ENCODE results near the gene B4GAT1. TPM values are rescaled to one million over a fixed set of nuclear protein-coding genes. Genes with fewer than 3 reads are reported as not detected.

B4GAT1 gene
- total and polyA plus RNA-seq, 8 donors = 3.5 to 22.3 (median 17.4) TPM

GRCh38 chr11:66297610-66298009, 49.8 kb downstream of the B4GAT1 start:
- Histone ChIP-seq H3K9me3 (no peaks in the 10 kb centered on the region), H3K27me3 (peaks cover 0 to 38% (median 5%) of the 10 kb centered on the region in 3 donors), H3K36me3 (no peaks in the 10 kb centered on the region), H3K27ac (no peak overlapping the region), H3K4me3 (no peak overlapping the region), H3K4me1 (peaks cover 0 to 7% (median 3%) of the 10 kb centered on the region in 4 donors)
- WGBS, 5 donors = 50 to 57% (median 56%) methylated on average over 8 of the region's 8 CpGs
- intact Hi-C loops (cut with DNase I; ENCODE audit: low total_unique reads) = no loop called here
- TF ChIP-seq, protein P1, sequence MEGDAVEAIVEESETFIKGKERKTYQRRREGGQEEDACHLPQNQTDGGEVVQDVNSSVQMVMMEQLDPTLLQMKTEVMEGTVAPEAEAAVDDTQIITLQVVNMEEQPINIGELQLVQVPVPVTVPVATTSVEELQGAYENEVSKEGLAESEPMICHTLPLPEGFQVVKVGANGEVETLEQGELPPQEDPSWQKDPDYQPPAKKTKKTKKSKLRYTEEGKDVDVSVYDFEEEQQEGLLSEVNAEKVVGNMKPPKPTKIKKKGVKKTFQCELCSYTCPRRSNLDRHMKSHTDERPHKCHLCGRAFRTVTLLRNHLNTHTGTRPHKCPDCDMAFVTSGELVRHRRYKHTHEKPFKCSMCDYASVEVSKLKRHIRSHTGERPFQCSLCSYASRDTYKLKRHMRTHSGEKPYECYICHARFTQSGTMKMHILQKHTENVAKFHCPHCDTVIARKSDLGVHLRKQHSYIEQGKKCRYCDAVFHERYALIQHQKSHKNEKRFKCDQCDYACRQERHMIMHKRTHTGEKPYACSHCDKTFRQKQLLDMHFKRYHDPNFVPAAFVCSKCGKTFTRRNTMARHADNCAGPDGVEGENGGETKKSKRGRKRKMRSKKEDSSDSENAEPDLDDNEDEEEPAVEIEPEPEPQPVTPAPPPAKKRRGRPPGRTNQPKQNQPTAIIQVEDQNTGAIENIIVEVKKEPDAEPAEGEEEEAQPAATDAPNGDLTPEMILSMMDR (IDR thresholded peaks at IDR 0.05) = no peak
- TF ChIP-seq POLR2A (IDR thresholded peaks at IDR 0.05) (no peak), EP300 (IDR thresholded peaks at IDR 0.05) (no peak), POLR2AphosphoS5 (IDR thresholded peaks at IDR 0.05) (no peak)
- DNase-seq = no peak

Small RNAs within 50 kb of the gene (small RNA-seq; reads per million reads assigned to genes)
- gene RF00017 (0 reads per million in 4 donors), gene RNU1-84P (0 reads per million in 4 donors)

Other genes starting within 250 kb of the B4GAT1 start
- 10 to 100 TPM in 3 of 5 donors, 1 to 10 TPM in 2; 2.9 to 94.2 (median 12.6) TPM for gene KLC2, start 89.9 kb downstream of the B4GAT1 start, total RNA-seq
- 10 to 100 TPM in 2 of 3 donors, 1 to 10 TPM in 1; 7.5 to 19.5 (median 10.7) TPM for gene KLC2, start 89.9 kb downstream of the B4GAT1 start, polyA plus RNA-seq
- gene RAB1B, start 79.0 kb downstream of the B4GAT1 start, total RNA-seq = 10 to 100 TPM; 19.3 to 93.6 (median 36.7) TPM
- 100 to 1,000 TPM in 2 of 3 donors, 10 to 100 TPM in 1; 98.0 to 170 (median 168) TPM for gene RAB1B, start 79.0 kb downstream of the B4GAT1 start, polyA plus RNA-seq
- gene CNIH2, start 69.5 kb downstream of the B4GAT1 start, total RNA-seq = not detected
- gene CNIH2, start 69.5 kb downstream of the B4GAT1 start, polyA plus RNA-seq = 1 to 10 TPM in 1 of 3 donors, under 1 TPM in 2; 0.50 to 1.5 (median 0.80) TPM
- gene YIF1A, start 58.5 kb downstream of the B4GAT1 start, total RNA-seq = 100 to 1,000 TPM in 1 of 5 donors, 10 to 100 TPM in 4; 11.6 to 122 (median 41.9) TPM
- gene YIF1A, start 58.5 kb downstream of the B4GAT1 start, polyA plus RNA-seq = 10 to 100 TPM; 67.1 to 88.1 (median 87.7) TPM
- gene TMEM151A, start 55.7 kb downstream of the B4GAT1 start, total RNA-seq = 10 to 100 TPM in 2 of 5 donors, 1 to 10 TPM in 1, not detected in 2; 2.8 to 19.6 (median 18.3) TPM
- 1 to 10 TPM in 2 of 3 donors, under 1 TPM in 1; 0.46 to 2.8 (median 2.4) TPM for gene TMEM151A, start 55.7 kb downstream of the B4GAT1 start, polyA plus RNA-seq
- gene CD248, start 30.6 kb downstream of the B4GAT1 start, total RNA-seq = 10 to 100 TPM in 2 of 5 donors, 1 to 10 TPM in 2, under 1 TPM in 1; 0.58 to 66.9 (median 6.8) TPM
- 1 to 10 TPM; 2.3 to 5.6 (median 4.6) TPM for gene CD248, start 30.6 kb downstream of the B4GAT1 start, polyA plus RNA-seq
- gene RIN1, start 11.2 kb downstream of the B4GAT1 start, total RNA-seq = 10 to 100 TPM in 2 of 5 donors, 1 to 10 TPM in 2, under 1 TPM in 1; 0.58 to 26.4 (median 7.1) TPM
- 10 to 100 TPM in 2 of 3 donors, 1 to 10 TPM in 1; 7.8 to 17.3 (median 10.7) TPM for gene RIN1, start 11.2 kb downstream of the B4GAT1 start, polyA plus RNA-seq
- 100 to 1,000 TPM in 1 of 5 donors, 10 to 100 TPM in 4; 14.6 to 105 (median 37.4) TPM for gene BRMS1, start 2.5 kb downstream of the B4GAT1 start, total RNA-seq
- gene BRMS1, start 2.5 kb downstream of the B4GAT1 start, polyA plus RNA-seq = 10 to 100 TPM; 60.1 to 68.7 (median 64.2) TPM
- 10 to 100 TPM in 1 of 5 donors, 1 to 10 TPM in 4; 3.9 to 14.3 (median 7.0) TPM for gene SLC29A2, start 24.1 kb upstream of the B4GAT1 start, total RNA-seq
- gene SLC29A2, start 24.1 kb upstream of the B4GAT1 start, polyA plus RNA-seq = 10 to 100 TPM in 1 of 3 donors, 1 to 10 TPM in 2; 2.0 to 10.1 (median 5.8) TPM
- 1 to 10 TPM in 1 of 5 donors, under 1 TPM in 1, not detected in 3; 0.89 to 1.7 TPM for gene NPAS4, start 73.4 kb upstream of the B4GAT1 start, total RNA-seq
- under 1 TPM in 2 of 3 donors, not detected in 1; 0.25 to 0.50 TPM for gene NPAS4, start 73.4 kb upstream of the B4GAT1 start, polyA plus RNA-seq
- 10 to 100 TPM; 18.8 to 50.9 (median 29.7) TPM for gene MRPL11, start 91.2 kb upstream of the B4GAT1 start, total RNA-seq
- 10 to 100 TPM; 51.8 to 66.8 (median 53.4) TPM for gene MRPL11, start 91.2 kb upstream of the B4GAT1 start, polyA plus RNA-seq
- 10 to 100 TPM in 1 of 5 donors, 1 to 10 TPM in 3, under 1 TPM in 1; 0.58 to 11.2 (median 6.4) TPM for gene PELI3, start 119.3 kb upstream of the B4GAT1 start, total RNA-seq
- gene PELI3, start 119.3 kb upstream of the B4GAT1 start, polyA plus RNA-seq = 1 to 10 TPM; 7.3 to 9.8 (median 9.3) TPM
- gene DPP3, start 132.8 kb upstream of the B4GAT1 start, total RNA-seq = 100 to 1,000 TPM in 2 of 5 donors, 10 to 100 TPM in 3; 14.0 to 320 (median 42.3) TPM
- 10 to 100 TPM; 20.0 to 26.9 (median 26.4) TPM for gene DPP3, start 132.8 kb upstream of the B4GAT1 start, polyA plus RNA-seq
- 100 to 1,000 TPM in 1 of 5 donors, 10 to 100 TPM in 4; 13.6 to 138 (median 44.3) TPM for gene BBS1, start 163.0 kb upstream of the B4GAT1 start, total RNA-seq
- 10 to 100 TPM; 12.3 to 12.4 (median 12.4) TPM for gene BBS1, start 163.0 kb upstream of the B4GAT1 start, polyA plus RNA-seq
- 10 to 100 TPM in 2 of 5 donors, 1 to 10 TPM in 3; 6.8 to 73.9 (median 8.9) TPM for gene ZDHHC24, start 198.4 kb upstream of the B4GAT1 start, total RNA-seq
- 1 to 10 TPM; 2.6 to 6.5 (median 4.3) TPM for gene ZDHHC24, start 198.4 kb upstream of the B4GAT1 start, polyA plus RNA-seq
- gene ACTN3, start 199.3 kb upstream of the B4GAT1 start, total RNA-seq = not detected
- gene ACTN3, start 199.3 kb upstream of the B4GAT1 start, polyA plus RNA-seq = under 1 TPM in 2 of 3 donors, not detected in 1; 0.03 to 0.92 TPM
- 100 to 1,000 TPM in 1 of 5 donors, 10 to 100 TPM in 3, 1 to 10 TPM in 1; 7.6 to 105 (median 52.0) TPM for gene CTSF, start 221.0 kb upstream of the B4GAT1 start, total RNA-seq
- gene CTSF, start 221.0 kb upstream of the B4GAT1 start, polyA plus RNA-seq = 10 to 100 TPM; 15.0 to 29.1 (median 26.7) TPM
- 10 to 100 TPM in 1 of 5 donors, under 1 TPM in 1, not detected in 3; 0.45 to 15.9 TPM for gene CCDC87, start 245.4 kb upstream of the B4GAT1 start, total RNA-seq
- gene CCDC87, start 245.4 kb upstream of the B4GAT1 start, polyA plus RNA-seq = under 1 TPM in 2 of 3 donors, not detected in 1; 0.05 to 0.12 TPM
- gene CCS, start 245.6 kb upstream of the B4GAT1 start, total RNA-seq = 100 to 1,000 TPM in 1 of 5 donors, 10 to 100 TPM in 4; 19.3 to 131 (median 40.3) TPM
- gene CCS, start 245.6 kb upstream of the B4GAT1 start, polyA plus RNA-seq = 10 to 100 TPM; 48.0 to 83.2 (median 70.1) TPM

Data from stomach (tissue), 9 donors.